HEK293 (cell line): Measurements from ENCODE around the gene HTR2B.

ENCODE experiments used
- CTCF ChIA-PET: fragments of 350-600 bp; formaldehyde crosslinking; extraction: SDS; loops from one replicate; lab custom pipeline; 2021; ENCODE audit warnings: antibody characterized with exemption; lab: Yijun Ruan, JAX
- POLR2A ChIA-PET: fragments of 300-600 bp; formaldehyde crosslinking; extraction: SDS; loops from one replicate; lab custom pipeline; 2020; ENCODE audit warnings: antibody characterized with exemption, inconsistent platforms; lab: Yijun Ruan, JAX
- H3K27ac ChIP-seq: fragments of 200-500 bp; sonication (Bioruptor generic); 2 replicates; pipeline ENCODE4 v1.5.1; 2014; ENCODE audit warnings: low read depth, low read length, control low read depth, inconsistent platforms; ENCODE audit errors: extremely low read depth
- H3K36me3 ChIP-seq, 2 experiments: fragments of 200-500 bp in 1 of 2; sonication (Bioruptor generic) in 1 of 2; 1 replicate in 1 of 2; 2 replicates in 1 of 2; pipeline ENCODE4 v1.5.1; 2014 to 2017; ENCODE audit warnings: inconsistent platforms in 2 of 2, low read length in 2 of 2; ENCODE audit not compliant: control insufficient read depth in 2 of 2, insufficient read depth in 1 of 2
- H3K4me1 ChIP-seq: fragments of 200-500 bp; sonication (Bioruptor generic); 2 replicates; pipeline ENCODE4 v1.5.1; 2014; ENCODE audit warnings: mild to moderate bottlenecking, low read length, inconsistent platforms; ENCODE audit not compliant: control insufficient read depth, insufficient read depth
- H3K4me3 ChIP-seq: 2 replicates; pipeline ENCODE4 v1.5.1; 2011; ENCODE audit warnings: low read depth, mild to moderate bottlenecking, control low read depth, low read length, moderate library complexity
- H3K9me3 ChIP-seq: fragments of 200-500 bp; sonication (Bioruptor generic); 2 replicates; pipeline ENCODE4 v1.5.1; 2014; ENCODE audit warnings: low read depth, low read length, inconsistent platforms; ENCODE audit not compliant: control insufficient read depth, insufficient read depth
- EGR2 ChIP-seq: fragments of 450-650 bp; formaldehyde crosslinking; IDR thresholded peaks from 2 replicates; pipeline ENCODE4 v1.5.1; 2016; ENCODE audit warnings: low read depth, missing biosample characterization, missing genetic modification characterization
- FEZF1 ChIP-seq: fragments of 450-650 bp; formaldehyde crosslinking; IDR thresholded peaks from 2 replicates; pipeline ENCODE4 v1.5.1; 2016; ENCODE audit warnings: missing biosample characterization, missing genetic modification characterization
- GFI1B ChIP-seq: fragments of 450-650 bp; formaldehyde crosslinking; IDR thresholded peaks from 2 replicates; pipeline ENCODE4 v1.5.1; 2016; ENCODE audit warnings: missing biosample characterization, missing genetic modification characterization
- IKZF3 ChIP-seq: fragments of 450-650 bp; IDR thresholded peaks from 2 replicates; pipeline ENCODE4 v1.5.0; 2018; ENCODE audit warnings: missing biosample characterization, mild to moderate bottlenecking, missing genetic modification characterization, moderate library complexity
- KLF9 ChIP-seq: fragments of 450-650 bp; formaldehyde crosslinking; IDR thresholded peaks from 2 replicates; pipeline ENCODE4 v1.5.1; 2016; ENCODE audit warnings: missing biosample characterization, missing genetic modification characterization, low read depth
- OSR2 ChIP-seq: fragments of 450-650 bp; formaldehyde crosslinking; IDR thresholded peaks from 2 replicates; pipeline ENCODE4 v1.5.1; 2016; ENCODE audit warnings: missing biosample characterization, missing genetic modification characterization
- SP7 ChIP-seq: fragments of 450-650 bp; formaldehyde crosslinking; IDR thresholded peaks from 2 replicates; pipeline ENCODE4 v1.5.1; 2016; ENCODE audit warnings: missing biosample characterization, missing genetic modification characterization
- YY2 ChIP-seq: fragments of 450-650 bp; formaldehyde crosslinking; IDR thresholded peaks from 2 replicates; pipeline ENCODE4 v1.5.1; 2016; ENCODE audit warnings: missing biosample characterization, missing genetic modification characterization
- ZBTB17 ChIP-seq: fragments of 450-650 bp; formaldehyde crosslinking; IDR thresholded peaks from 2 replicates; pipeline ENCODE4 v1.5.1; 2016; ENCODE audit warnings: missing biosample characterization, missing genetic modification characterization
- ZEB2 ChIP-seq: fragments of 450-650 bp; formaldehyde crosslinking; IDR thresholded peaks from 2 replicates; pipeline ENCODE4 v1.5.1; 2016; ENCODE audit warnings: missing biosample characterization, missing genetic modification characterization
- ZFP3 ChIP-seq: fragments of 450-650 bp; formaldehyde crosslinking; IDR thresholded peaks from 2 replicates; pipeline ENCODE4 v1.5.1; 2016; ENCODE audit warnings: low read depth, missing biosample characterization, missing genetic modification characterization
- ZNF175 ChIP-seq: fragments of 450-650 bp; formaldehyde crosslinking; IDR thresholded peaks from 2 replicates; pipeline ENCODE4 v1.5.1; 2016; ENCODE audit warnings: missing biosample characterization, missing genetic modification characterization
- ZNF324 ChIP-seq: fragments of 450-650 bp; formaldehyde crosslinking; IDR thresholded peaks from 2 replicates; pipeline ENCODE4 v1.5.1; 2016; ENCODE audit warnings: missing biosample characterization, missing genetic modification characterization
- ZNF366 ChIP-seq: fragments of 450-650 bp; formaldehyde crosslinking; conservative IDR thresholded peaks from 2 replicates; pipeline ENCODE4 v1.5.1; 2016; ENCODE audit warnings: missing biosample characterization, missing genetic modification characterization
- ZNF416 ChIP-seq: fragments of 450-650 bp; formaldehyde crosslinking; IDR thresholded peaks from 2 replicates; pipeline ENCODE4 v1.5.1; 2016; ENCODE audit warnings: missing biosample characterization, missing genetic modification characterization
- ZNF510 ChIP-seq: fragments of 450-650 bp; formaldehyde crosslinking; IDR thresholded peaks from 2 replicates; pipeline ENCODE4 v1.5.1; 2018; ENCODE audit warnings: mild to moderate bottlenecking, missing genetic modification characterization, missing biosample characterization; ENCODE audit not compliant: insufficient replicate concordance
- ZNF629 ChIP-seq: fragments of 450-650 bp; formaldehyde crosslinking; IDR thresholded peaks from 2 replicates; pipeline ENCODE4 v1.5.1; 2017; ENCODE audit warnings: missing biosample characterization, missing genetic modification characterization
- ZNF830 ChIP-seq: fragments of 450-650 bp; IDR thresholded peaks from 2 replicates; pipeline ENCODE4 v1.5.0; 2018; ENCODE audit warnings: missing biosample characterization, missing genetic modification characterization, low read depth, mild to moderate bottlenecking, moderate library complexity
- ZNF843 ChIP-seq: fragments of 450-650 bp; formaldehyde crosslinking; IDR thresholded peaks from 2 replicates; pipeline ENCODE4 v1.5.1; 2016; ENCODE audit warnings: missing biosample characterization, missing genetic modification characterization
- ZXDB ChIP-seq: fragments of 450-650 bp; formaldehyde crosslinking; IDR thresholded peaks from 2 replicates; pipeline ENCODE4 v1.5.1; 2016; ENCODE audit warnings: missing biosample characterization, missing genetic modification characterization
- TF ChIP-seq, protein P1 (sequence below): IDR thresholded peaks from 2 replicates; pipeline ENCODE4 v1.6.1; 2011; ENCODE audit warnings: mild to moderate bottlenecking, low read depth, low read length, borderline replicate concordance
- TF ChIP-seq, protein P2 (sequence below): fragments of 450-650 bp; formaldehyde crosslinking; IDR thresholded peaks from 2 replicates; pipeline ENCODE4 v1.5.1; 2016; ENCODE audit warnings: missing biosample characterization, missing genetic modification characterization, borderline replicate concordance
- TF ChIP-seq, protein P3 (sequence below): fragments of 450-650 bp; formaldehyde crosslinking; IDR thresholded peaks from 2 replicates; pipeline ENCODE4 v1.5.1; 2017; ENCODE audit warnings: missing biosample characterization, missing genetic modification characterization
- TF ChIP-seq, protein P4 (sequence below): fragments of 450-650 bp; formaldehyde crosslinking; IDR thresholded peaks from 2 replicates; pipeline ENCODE4 v1.5.1; 2017; ENCODE audit warnings: missing biosample characterization, missing genetic modification characterization

The HTR2B gene

DNA sequence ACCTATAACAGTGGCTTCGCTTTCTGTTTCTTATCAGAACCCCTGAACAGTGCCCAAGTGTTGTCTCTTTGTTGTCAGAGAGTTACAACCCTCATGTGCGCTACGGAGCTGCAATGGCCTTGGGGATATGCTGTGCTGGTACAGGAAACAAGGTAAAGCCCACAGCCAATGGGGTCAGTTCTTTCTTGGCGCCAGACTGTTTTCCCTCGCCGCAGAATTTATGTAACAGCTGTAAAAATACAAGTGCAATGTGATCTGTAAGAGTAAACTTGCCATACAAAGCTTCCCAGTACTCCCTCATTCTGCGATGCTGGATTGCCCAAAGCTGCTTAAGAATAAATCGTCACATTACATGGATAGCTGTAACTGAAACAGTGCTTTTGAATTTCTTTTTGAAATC lies 13.9 kb upstream of the HTR2B start (continued):
- no peak for TF ChIP-seq ZNF510 (tag by site-specific recombination)
- TF ChIP-seq ZNF175 (tag by site-specific recombination) = no peak
- TF ChIP-seq, protein P1, sequence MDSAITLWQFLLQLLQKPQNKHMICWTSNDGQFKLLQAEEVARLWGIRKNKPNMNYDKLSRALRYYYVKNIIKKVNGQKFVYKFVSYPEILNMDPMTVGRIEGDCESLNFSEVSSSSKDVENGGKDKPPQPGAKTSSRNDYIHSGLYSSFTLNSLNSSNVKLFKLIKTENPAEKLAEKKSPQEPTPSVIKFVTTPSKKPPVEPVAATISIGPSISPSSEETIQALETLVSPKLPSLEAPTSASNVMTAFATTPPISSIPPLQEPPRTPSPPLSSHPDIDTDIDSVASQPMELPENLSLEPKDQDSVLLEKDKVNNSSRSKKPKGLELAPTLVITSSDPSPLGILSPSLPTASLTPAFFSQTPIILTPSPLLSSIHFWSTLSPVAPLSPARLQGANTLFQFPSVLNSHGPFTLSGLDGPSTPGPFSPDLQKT = no peak
- peak; percentile 51; the same call in 1 of the 2 replicates for TF ChIP-seq ZNF629
- 0 out of 2 replicates have a peak, but pooled peaks have one; percentile 39 for TF ChIP-seq ZEB2
- TF ChIP-seq, protein P2, sequence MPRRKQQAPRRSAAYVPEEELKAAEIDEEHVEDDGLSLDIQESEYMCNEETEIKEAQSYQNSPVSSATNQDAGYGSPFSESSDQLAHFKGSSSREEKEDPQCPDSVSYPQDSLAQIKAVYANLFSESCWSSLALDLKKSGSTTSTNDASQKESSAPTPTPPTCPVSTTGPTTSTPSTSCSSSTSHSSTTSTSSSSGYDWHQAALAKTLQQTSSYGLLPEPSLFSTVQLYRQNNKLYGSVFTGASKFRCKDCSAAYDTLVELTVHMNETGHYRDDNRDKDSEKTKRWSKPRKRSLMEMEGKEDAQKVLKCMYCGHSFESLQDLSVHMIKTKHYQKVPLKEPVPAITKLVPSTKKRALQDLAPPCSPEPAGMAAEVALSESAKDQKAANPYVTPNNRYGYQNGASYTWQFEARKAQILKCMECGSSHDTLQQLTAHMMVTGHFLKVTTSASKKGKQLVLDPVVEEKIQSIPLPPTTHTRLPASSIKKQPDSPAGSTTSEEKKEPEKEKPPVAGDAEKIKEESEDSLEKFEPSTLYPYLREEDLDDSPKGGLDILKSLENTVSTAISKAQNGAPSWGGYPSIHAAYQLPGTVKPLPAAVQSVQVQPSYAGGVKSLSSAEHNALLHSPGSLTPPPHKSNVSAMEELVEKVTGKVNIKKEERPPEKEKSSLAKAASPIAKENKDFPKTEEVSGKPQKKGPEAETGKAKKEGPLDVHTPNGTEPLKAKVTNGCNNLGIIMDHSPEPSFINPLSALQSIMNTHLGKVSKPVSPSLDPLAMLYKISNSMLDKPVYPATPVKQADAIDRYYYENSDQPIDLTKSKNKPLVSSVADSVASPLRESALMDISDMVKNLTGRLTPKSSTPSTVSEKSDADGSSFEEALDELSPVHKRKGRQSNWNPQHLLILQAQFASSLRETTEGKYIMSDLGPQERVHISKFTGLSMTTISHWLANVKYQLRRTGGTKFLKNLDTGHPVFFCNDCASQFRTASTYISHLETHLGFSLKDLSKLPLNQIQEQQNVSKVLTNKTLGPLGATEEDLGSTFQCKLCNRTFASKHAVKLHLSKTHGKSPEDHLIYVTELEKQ (tag by site-specific recombination) = 0 out of 2 replicates have a peak, but pooled peaks have one; percentile 30
- TF ChIP-seq ZXDB (tag by site-specific recombination) = peak; percentile 63
- TF ChIP-seq GFI1B (tag by site-specific recombination) = no peak
- TF ChIP-seq FEZF1 = no peak
- TF ChIP-seq ZBTB17 (tag by site-specific recombination) = 0 out of 2 replicates have a peak, but pooled peaks have one; percentile 31
- no peak for TF ChIP-seq ZNF324
- TF ChIP-seq, protein P3, sequence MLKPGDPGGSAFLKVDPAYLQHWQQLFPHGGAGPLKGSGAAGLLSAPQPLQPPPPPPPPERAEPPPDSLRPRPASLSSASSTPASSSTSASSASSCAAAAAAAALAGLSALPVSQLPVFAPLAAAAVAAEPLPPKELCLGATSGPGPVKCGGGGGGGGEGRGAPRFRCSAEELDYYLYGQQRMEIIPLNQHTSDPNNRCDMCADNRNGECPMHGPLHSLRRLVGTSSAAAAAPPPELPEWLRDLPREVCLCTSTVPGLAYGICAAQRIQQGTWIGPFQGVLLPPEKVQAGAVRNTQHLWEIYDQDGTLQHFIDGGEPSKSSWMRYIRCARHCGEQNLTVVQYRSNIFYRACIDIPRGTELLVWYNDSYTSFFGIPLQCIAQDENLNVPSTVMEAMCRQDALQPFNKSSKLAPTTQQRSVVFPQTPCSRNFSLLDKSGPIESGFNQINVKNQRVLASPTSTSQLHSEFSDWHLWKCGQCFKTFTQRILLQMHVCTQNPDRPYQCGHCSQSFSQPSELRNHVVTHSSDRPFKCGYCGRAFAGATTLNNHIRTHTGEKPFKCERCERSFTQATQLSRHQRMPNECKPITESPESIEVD (tag by site-specific recombination) = peak; percentile 69
- peak; percentile 42; the same call in 1 of the 2 replicates for TF ChIP-seq IKZF3 (tag by site-specific recombination)

DNA sequence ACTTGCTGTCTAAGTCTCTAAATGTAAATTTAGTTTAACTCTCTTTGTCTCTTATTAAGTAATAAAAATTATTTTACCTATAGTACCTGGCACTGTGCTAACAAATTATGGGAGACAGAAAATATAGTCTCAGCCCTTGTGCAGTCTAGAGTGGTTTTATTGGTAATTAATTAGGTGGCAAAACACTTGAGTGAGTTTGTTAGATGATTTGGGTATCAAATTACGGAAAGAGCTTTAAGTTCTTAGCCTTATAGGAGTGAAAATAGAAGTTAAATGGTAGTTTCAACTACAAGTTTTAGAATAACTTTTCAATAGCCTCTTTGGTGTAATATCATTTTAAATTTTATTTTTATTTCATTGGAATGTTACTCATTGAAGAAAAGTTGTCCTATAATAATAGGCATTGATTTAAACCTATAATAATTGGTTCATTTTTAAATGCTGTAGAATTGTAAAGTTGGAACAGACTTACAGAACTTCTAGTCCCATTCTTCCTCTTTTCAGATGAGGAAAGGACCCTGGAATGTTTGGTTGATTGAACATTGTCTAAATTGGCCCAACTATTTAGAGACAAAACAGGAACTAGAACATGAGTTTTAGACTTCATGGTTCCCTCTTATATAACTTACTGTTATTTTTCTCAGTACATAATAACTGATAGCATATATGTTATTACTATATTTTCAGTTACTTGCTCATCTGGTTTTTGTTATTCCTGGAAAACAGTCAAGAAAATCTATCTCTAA lies 10.2 kb upstream of the HTR2B start:
- ChIA-PET CTCF (interaction anchor here (1.2 kb wide), 1 partner anchor 31 kb away, joined by 3 read pairs; no protein-coding TSS in a partner anchor), POLR2A (interaction anchor here (0.6 kb wide), 1 partner anchor 377 kb away, joined by 8 read pairs; no protein-coding TSS in a partner anchor)
- Histone ChIP-seq H3K36me3 (peaks cover 0 to 5% of the 10 kb centered on the region in 2 experiments; a peak in 2 of 3 replicates), H3K4me3 (no peak overlapping the region), H3K27ac (no peak overlapping the region), H3K9me3 (no peaks in the 10 kb centered on the region), H3K4me1 (peaks cover 16% of the 10 kb centered on the region)
- no peak for TF ChIP-seq YY2 (tag by site-specific recombination)
- no peak for TF ChIP-seq EGR2 (tag by site-specific recombination)
- no peak for TF ChIP-seq ZFP3 (tag by site-specific recombination)
- TF ChIP-seq ZNF416 = no peak
- TF ChIP-seq KLF9 = no peak
- TF ChIP-seq, protein P3 (tag by site-specific recombination) = peak; percentile 80
- peak; percentile 34; the same call in 1 of the 2 replicates for TF ChIP-seq ZNF366
- TF ChIP-seq ZNF843 = 0 out of 2 replicates have a peak, but pooled peaks have one; percentile 42
- TF ChIP-seq SP7 = 0 out of 2 replicates have a peak, but pooled peaks have one; percentile 32
- peak; percentile 18; the same call in 1 of the 2 replicates for TF ChIP-seq OSR2 (tag by site-specific recombination)
- no peak for TF ChIP-seq ZNF830
- TF ChIP-seq, protein P4, sequence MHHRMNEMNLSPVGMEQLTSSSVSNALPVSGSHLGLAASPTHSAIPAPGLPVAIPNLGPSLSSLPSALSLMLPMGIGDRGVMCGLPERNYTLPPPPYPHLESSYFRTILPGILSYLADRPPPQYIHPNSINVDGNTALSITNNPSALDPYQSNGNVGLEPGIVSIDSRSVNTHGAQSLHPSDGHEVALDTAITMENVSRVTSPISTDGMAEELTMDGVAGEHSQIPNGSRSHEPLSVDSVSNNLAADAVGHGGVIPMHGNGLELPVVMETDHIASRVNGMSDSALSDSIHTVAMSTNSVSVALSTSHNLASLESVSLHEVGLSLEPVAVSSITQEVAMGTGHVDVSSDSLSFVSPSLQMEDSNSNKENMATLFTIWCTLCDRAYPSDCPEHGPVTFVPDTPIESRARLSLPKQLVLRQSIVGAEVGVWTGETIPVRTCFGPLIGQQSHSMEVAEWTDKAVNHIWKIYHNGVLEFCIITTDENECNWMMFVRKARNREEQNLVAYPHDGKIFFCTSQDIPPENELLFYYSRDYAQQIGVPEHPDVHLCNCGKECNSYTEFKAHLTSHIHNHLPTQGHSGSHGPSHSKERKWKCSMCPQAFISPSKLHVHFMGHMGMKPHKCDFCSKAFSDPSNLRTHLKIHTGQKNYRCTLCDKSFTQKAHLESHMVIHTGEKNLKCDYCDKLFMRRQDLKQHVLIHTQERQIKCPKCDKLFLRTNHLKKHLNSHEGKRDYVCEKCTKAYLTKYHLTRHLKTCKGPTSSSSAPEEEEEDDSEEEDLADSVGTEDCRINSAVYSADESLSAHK = peak; percentile 86
